C4-2B (cell line): Measurements from ENCODE around the gene UBR2.

ENCODE experiments used
- H3K27ac ChIP-seq: fragments of 450-650 bp; 2 replicates; pipeline ENCODE4 v1.5.1; 2017
- CTCF ChIP-seq: fragments of 450-650 bp; conservative IDR thresholded peaks from 2 replicates; pipeline ENCODE4 v1.5.1; 2017; ENCODE audit warnings: mild to moderate bottlenecking
- ZFX ChIP-seq: fragments of 450-650 bp; IDR thresholded peaks from 2 replicates; pipeline ENCODE4 v1.6.1; 2017

Gene UBR2

GRCh38 chr6:42537536-42537935, 26.3 kb upstream of the UBR2 start:
- no peak overlapping the region for H3K27ac ChIP-seq
- TF ChIP-seq ZFX (no peak), CTCF (no peak)

GRCh38 chr6:42539135-42539534, 24.7 kb upstream of the UBR2 start:
- no peak overlapping the region for H3K27ac ChIP-seq
- TF ChIP-seq CTCF (no peak), ZFX (no peak)

GRCh38 chr6:42545226-42545773, 18.5 kb upstream of the UBR2 start:
- H3K27ac ChIP-seq = no peak overlapping the region
- TF ChIP-seq ZFX (no peak), CTCF (no peak)

GRCh38 chr6:42547407-42548329, 16.2 kb upstream of the UBR2 start:
- H3K27ac ChIP-seq = peak overlapping the region; percentile 32
- peak; percentile 100 for TF ChIP-seq CTCF
- TF ChIP-seq ZFX = no peak

- H3K27ac ChIP-seq = no peak overlapping the region
- no peak for TF ChIP-seq ZFX
- TF ChIP-seq CTCF = no peak
Observed at GRCh38 chr6:42550277-42550676, 13.6 kb upstream of the UBR2 start.

GRCh38 chr6:42551217-42551616, 12.6 kb upstream of the UBR2 start:
- TF ChIP-seq ZFX = no peak
- no peak for TF ChIP-seq CTCF
- no peak overlapping the region for H3K27ac ChIP-seq

- H3K27ac ChIP-seq = no peak overlapping the region
- TF ChIP-seq ZFX = no peak
- TF ChIP-seq CTCF = no peak
Observed at GRCh38 chr6:42552380-42552779, 11.4 kb upstream of the UBR2 start.
